H9 (cell line): ENCODE data around the gene NEK11. TPM values are rescaled to one million over a fixed set of nuclear protein-coding genes. Genes with fewer than 3 reads are reported as not detected.

Experiments used
- DNase-seq: peaks from one replicate; pipeline ENCODE4 v3.0.0-alpha.2; 2017
- H2AFZ ChIP-seq: one replicate; pipeline ENCODE4 v1.6.1; 2013; ENCODE audit warnings: mild to moderate bottlenecking, low read length, control low read depth, moderate library complexity
- H2AK5ac ChIP-seq: 2 replicates; pipeline ENCODE4 v1.6.1; 2013; ENCODE audit warnings: low read length, control low read depth, mixed read lengths; ENCODE audit not compliant: insufficient read length
- H2BK120ac ChIP-seq: one replicate; pipeline ENCODE4 v1.6.1; 2013; ENCODE audit warnings: low read depth, mild to moderate bottlenecking, low read length, control low read depth, inconsistent platforms; ENCODE audit not compliant: poor library complexity, severe bottlenecking
- H2BK12ac ChIP-seq: 2 replicates; pipeline ENCODE4 v1.6.1; 2013; ENCODE audit warnings: low read length, control low read depth, mixed read lengths, low read depth; ENCODE audit not compliant: insufficient read length
- H2BK15ac ChIP-seq: 2 replicates; pipeline ENCODE4 v1.6.1; 2013; ENCODE audit warnings: low read depth, low read length, control low read depth
- H2BK20ac ChIP-seq: one replicate; pipeline ENCODE4 v1.6.1; 2013; ENCODE audit warnings: low read depth, mild to moderate bottlenecking, low read length, control low read depth, inconsistent platforms; ENCODE audit not compliant: poor library complexity, severe bottlenecking
- H2BK5ac ChIP-seq: 2 replicates; pipeline ENCODE4 v1.6.1; 2013; ENCODE audit warnings: low read length, control low read depth, mixed read lengths; ENCODE audit not compliant: insufficient read length
- H3K14ac ChIP-seq: 2 replicates; pipeline ENCODE4 v1.6.1; 2013; ENCODE audit warnings: low read length, control low read depth; ENCODE audit not compliant: insufficient read depth
- H3K18ac ChIP-seq: 2 replicates; pipeline ENCODE4 v1.6.1; 2013; ENCODE audit warnings: low read depth, mild to moderate bottlenecking, mixed read lengths, low read length, control low read depth; ENCODE audit not compliant: insufficient read length
- H3K23ac ChIP-seq: 2 replicates; pipeline ENCODE4 v1.6.1; 2013; ENCODE audit warnings: low read length, control low read depth, mixed read lengths, low read depth; ENCODE audit not compliant: insufficient read length
- H3K23me2 ChIP-seq: 2 replicates; pipeline ENCODE4 v1.6.1; 2013; ENCODE audit warnings: low read depth, mild to moderate bottlenecking, mixed read lengths, low read length, control low read depth; ENCODE audit not compliant: insufficient read length, poor library complexity, severe bottlenecking
- H3K27ac ChIP-seq: 2 replicates; pipeline ENCODE4 v1.5.1; 2013; ENCODE audit warnings: low read length, control low read depth, mixed read lengths, low read depth; ENCODE audit not compliant: insufficient read length
- H3K27me3 ChIP-seq: 2 replicates; pipeline ENCODE4 v1.6.1; 2013; ENCODE audit warnings: low read length, control low read depth, inconsistent platforms; ENCODE audit not compliant: insufficient read depth
- H3K4ac ChIP-seq: 2 replicates; pipeline ENCODE4 v1.6.1; 2013; ENCODE audit warnings: low read depth, mild to moderate bottlenecking, control low read depth, inconsistent platforms, low read length, moderate library complexity
- H3K4me1 ChIP-seq: 2 replicates; pipeline ENCODE4 v1.6.1; 2013; ENCODE audit warnings: low read length, control low read depth, inconsistent platforms; ENCODE audit not compliant: insufficient read depth
- H3K4me2 ChIP-seq: 2 replicates; pipeline ENCODE4 v1.6.1; 2013; ENCODE audit warnings: low read length, control low read depth, mixed read lengths; ENCODE audit not compliant: insufficient read length, insufficient read depth
- H3K56ac ChIP-seq: 2 replicates; pipeline ENCODE4 v1.6.1; 2013; ENCODE audit warnings: low read depth, mild to moderate bottlenecking, mixed read lengths, low read length, control low read depth; ENCODE audit not compliant: insufficient read length
- H3K79me1 ChIP-seq: 2 replicates; pipeline ENCODE4 v1.6.1; 2013; ENCODE audit warnings: low read depth, mild to moderate bottlenecking, moderate library complexity, low read length, control low read depth, inconsistent platforms; ENCODE audit not compliant: insufficient read depth, poor library complexity, severe bottlenecking
- H3K79me2 ChIP-seq: 2 replicates; pipeline ENCODE4 v1.6.1; 2013; ENCODE audit warnings: low read length, control low read depth, inconsistent platforms; ENCODE audit not compliant: insufficient read depth
- H3K9ac ChIP-seq: 2 replicates; pipeline ENCODE4 v1.6.1; 2013; ENCODE audit warnings: low read length, control low read depth, mixed read lengths; ENCODE audit not compliant: insufficient read length; ENCODE audit errors: extremely low read depth
- H3K9me3 ChIP-seq: one replicate; pipeline ENCODE4 v1.6.1; 2013; ENCODE audit warnings: low read depth, low read length, inconsistent platforms; ENCODE audit not compliant: control insufficient read depth
- H3T11ph ChIP-seq: one replicate; pipeline ENCODE4 v1.6.1; 2013; ENCODE audit warnings: mild to moderate bottlenecking, low read length, control low read depth, inconsistent platforms
- H4K20me1 ChIP-seq: one replicate; pipeline ENCODE4 v1.6.1; 2013; ENCODE audit not compliant: control insufficient read depth, insufficient read length, insufficient read depth
- H4K5ac ChIP-seq: 2 replicates; pipeline ENCODE4 v1.6.1; 2013; ENCODE audit warnings: low read depth, mild to moderate bottlenecking, mixed read lengths, low read length, control low read depth; ENCODE audit not compliant: insufficient read length
- H4K8ac ChIP-seq: replicated peaks from 2 replicates; pipeline ENCODE4 v1.6.1; 2013; ENCODE audit warnings: low read length, control low read depth, mixed read lengths, low read depth; ENCODE audit not compliant: insufficient read length
- H4K91ac ChIP-seq: 2 replicates; pipeline ENCODE4 v1.6.1; 2013; ENCODE audit warnings: low read depth, mild to moderate bottlenecking, moderate library complexity, mixed read lengths, low read length, control low read depth; ENCODE audit not compliant: insufficient read length
- H3K27ac Mint-ChIP-seq, 3 experiments: 2 replicates in 2 of 3; 3 replicates in 1 of 3; pipeline ENCODE4 v1.8.0; 2020 to 2021; ENCODE audit warnings: mixed read lengths in 3 of 3, mild to moderate bottlenecking in 1 of 3, moderate library complexity in 1 of 3
- H3K27me3 Mint-ChIP-seq: 2 replicates; pipeline ENCODE4 v1.8.0; 2021; ENCODE audit warnings: low read depth, mild to moderate bottlenecking, moderate library complexity, mixed read lengths
- H3K36me3 Mint-ChIP-seq, 3 experiments: 2 replicates in 2 of 3; 3 replicates in 1 of 3; pipeline ENCODE4 v1.8.0; 2020 to 2021; ENCODE audit warnings: low read depth in 3 of 3, mixed read lengths in 3 of 3; ENCODE audit not compliant: insufficient read depth in 1 of 3
- H3K4me1 Mint-ChIP-seq, 2 experiments: 2 replicates each; pipeline ENCODE4 v1.8.0; 2020; ENCODE audit warnings: mixed read lengths in 2 of 2
- H3K4me3 Mint-ChIP-seq, 2 experiments: 2 replicates in 1 of 2; 3 replicates in 1 of 2; pipeline ENCODE4 v1.8.0; 2020 to 2021; ENCODE audit warnings: mild to moderate bottlenecking in 2 of 2, mixed read lengths in 2 of 2, moderate library complexity in 1 of 2
- H3K9me3 Mint-ChIP-seq, 2 experiments: 2 replicates in 1 of 2; 3 replicates in 1 of 2; pipeline ENCODE4 v1.8.0; 2020; ENCODE audit warnings: mild to moderate bottlenecking in 2 of 2, mixed read lengths in 2 of 2, moderate library complexity in 1 of 2
- CTCF ChIP-seq: fragments of 200-600 bp; sonication (generic); conservative IDR thresholded peaks from 3 replicates; pipeline ENCODE4 v1.8.0; 2021; ENCODE audit warnings: antibody characterized with exemption, mild to moderate bottlenecking
- whole genome bisulfite sequencing: extraction: QIAGEN DNeasy Blood & Tissue Kit; methylation state at CpG from one replicate; pipeline ENCODE4 v1.1.7; 2013; ENCODE audit warnings: missing lambda C conversion rate, low lambda C conversion rate, mixed read lengths; ENCODE audit not compliant: insufficient read length; ENCODE audit errors: extremely low coverage; 5-methylcytosine and 5-hydroxymethylcytosine counted together
- total RNA-seq: library from RNA; stranded (reverse); gene quantifications from 2 replicates; pipeline ENCODE4 v1.2.1, GENCODE V29; 2021

Gene NEK11
- total RNA-seq, 1 experiment from 2014 or later: 2.5 TPM

- H2BK12ac ChIP-seq: no peak overlapping the region
- H3K27me3 Mint-ChIP-seq: no peaks in the 10 kb centered on the region
- H3K9me3 ChIP-seq: no peaks in the 10 kb centered on the region
- H3K18ac ChIP-seq: no peak overlapping the region
- no peak overlapping the region for H4K91ac ChIP-seq
- H3K4me1 Mint-ChIP-seq: peaks cover 13% of the 10 kb centered on the region in 2 experiments
- no peak overlapping the region for H2BK20ac ChIP-seq
- H4K8ac ChIP-seq: no peak overlapping the region
- DNase-seq: no peak
- H2BK15ac ChIP-seq: no peak overlapping the region
- H3K79me1 ChIP-seq: no peaks in the 10 kb centered on the region
- H3K4me1 ChIP-seq: no peaks in the 10 kb centered on the region
- H3K23me2 ChIP-seq: no peaks in the 10 kb centered on the region
- no peak overlapping the region for H2BK5ac ChIP-seq
- no peak overlapping the region for H3K56ac ChIP-seq
- no peak overlapping the region for H3K23ac ChIP-seq
- H3K9ac ChIP-seq: no peak overlapping the region
- H3K9me3 Mint-ChIP-seq: no peaks in the 10 kb centered on the region
- no peak overlapping the region for H3K4ac ChIP-seq
- H3K27me3 ChIP-seq: no peaks in the 10 kb centered on the region
- no peak overlapping the region for H3T11ph ChIP-seq
- H2AK5ac ChIP-seq: no peak overlapping the region
- no peak for TF ChIP-seq CTCF
- no peak overlapping the region for H3K4me2 ChIP-seq
- no peaks in the 10 kb centered on the region for H4K20me1 ChIP-seq
- no CpG with 5 or more reads among the region's 2 CpGs for WGBS
- no peak overlapping the region for H2BK120ac ChIP-seq
- H3K36me3 Mint-ChIP-seq: no peaks in the 10 kb centered on the region
- H3K27ac ChIP-seq: no peak overlapping the region
- H4K5ac ChIP-seq: no peak overlapping the region
- no peaks in the 10 kb centered on the region for H3K79me2 ChIP-seq
- no peak overlapping the region for H3K4me3 Mint-ChIP-seq
- no peak overlapping the region for H3K27ac Mint-ChIP-seq
- no peak overlapping the region for H2AFZ ChIP-seq
- H3K14ac ChIP-seq: no peak overlapping the region
Observed at GRCh38 chr3:131282379-131282778, 255.7 kb downstream of the NEK11 start.
